ENCODE results near the gene CAMKV. TPM values are rescaled to one million over a fixed set of nuclear protein-coding genes. Genes with fewer than 3 reads are reported as not detected.

Gene CAMKV
- polyA plus RNA-seq, 1 of the 3 experiments (the other 2 are of a cell fraction): 0.53 TPM

GRCh38 chr3:49882166-49882565 is 12.5 kb upstream of the CAMKV start:
- Histone ChIP-seq H3K4me2 (no peak overlapping the region), H3K4me1 (ENCODE audit: control insufficient read depth in 1 of 2, insufficient read depth in 2 of 2, low read depth in 1 of 2, low read length in 1 of 2) (no peaks in the 10 kb centered on the region), H3K79me2 (ENCODE audit: insufficient read depth) (no peaks in the 10 kb centered on the region), H3K36me3 (replicated peaks in 1 of 2; ENCODE audit: control insufficient read depth in 1 of 2, insufficient read depth in 2 of 2, low read length in 1 of 2) (no peaks in the 10 kb centered on the region), H2AFZ (ENCODE audit: low read depth) (no peak overlapping the region), H3K9ac (no peak overlapping the region), H3K4me3 (ENCODE audit: low read depth in 2 of 2, low read length in 1 of 2) (no peak overlapping the region), H3K9me3 (no peaks in the 10 kb centered on the region), H3K27me3 (ENCODE audit: insufficient read depth) (no peaks in the 10 kb centered on the region), H3K9me2 (no peaks in the 10 kb centered on the region), H3K27ac (ENCODE audit: low read depth in 2 of 2, low read length in 1 of 2) (no peak overlapping the region), H4K20me1 (ENCODE audit: insufficient read depth) (no peaks in the 10 kb centered on the region), H3F3A (replicated peaks; ENCODE audit: insufficient read depth) (no peaks in the 10 kb centered on the region)
- ChIA-PET POLR2A (no interaction called here), CTCF (interaction anchor here (0.6 to 2.0 kb wide), 7 partner anchors 9 to 343 kb away, joined by 3 to 6 read pairs (median 4); partner anchors contain the start of gene CAMKV)
- no peak for TF ChIP-seq MAX (IDR thresholded peaks at IDR 0.05; ENCODE audit: low read depth)
- TF ChIP-seq GABPA (IDR thresholded peaks at IDR 0.05; ENCODE audit: low read depth): no peak
- TF ChIP-seq SMC3 (IDR thresholded peaks at IDR 0.05; ENCODE audit: low read depth, low read length): no peak
- TF ChIP-seq FOSL2 (IDR thresholded peaks at IDR 0.05; ENCODE audit: borderline replicate concordance, low read depth): no peak
- TF ChIP-seq CHD2 (IDR thresholded peaks at IDR 0.05; ENCODE audit: low read length, partially characterized antibody): no peak
- no peak for TF ChIP-seq POLR2AphosphoS5 (IDR thresholded peaks at IDR 0.05; ENCODE audit: low read depth, low read length)
- TF ChIP-seq USF1 (IDR thresholded peaks at IDR 0.05; ENCODE audit: borderline replicate concordance, low read depth): no peak
- WGBS (ENCODE audit: low lambda C conversion rate): 38% methylated on average over 3 of the region's 6 CpGs
- DNase-seq: no peak

GRCh38 chr3:49880581-49881315 is 11.0 kb upstream of the CAMKV start:
- no peak overlapping the region for H3K9ac ChIP-seq
- no peaks in the 10 kb centered on the region; the same call in 1 of the 2 replicates for H3K27me3 ChIP-seq (ENCODE audit: insufficient read depth)
- H2AFZ ChIP-seq (ENCODE audit: low read depth): no peak overlapping the region
- H3K4me1 ChIP-seq (ENCODE audit: control insufficient read depth in 1 of 2, insufficient read depth in 2 of 2, low read depth in 1 of 2, low read length in 1 of 2): no peaks in the 10 kb centered on the region
- H3F3A ChIP-seq (replicated peaks; ENCODE audit: insufficient read depth): no peaks in the 10 kb centered on the region
- H4K20me1 ChIP-seq (ENCODE audit: insufficient read depth): no peaks in the 10 kb centered on the region
- ChIA-PET POLR2A (interaction anchor here (0.6 to 1.2 kb wide), 2 partner anchors 56 to 59 kb away, joined by 3 to 4 read pairs; partner anchors contain the start of gene RBM6), CTCF (interaction anchor here (1.3 to 2.0 kb wide), 3 partner anchors 10 to 42 kb away, joined by 4 to 6 read pairs (median 5); partner anchors contain the start of gene CAMKV)
- H3K9me2 ChIP-seq: no peaks in the 10 kb centered on the region
- H3K4me3 ChIP-seq (ENCODE audit: low read depth in 2 of 2, low read length in 1 of 2): no peak overlapping the region
- no peaks in the 10 kb centered on the region for H3K9me3 ChIP-seq
- WGBS (ENCODE audit: low lambda C conversion rate): 43% methylated on average over 5 of the region's 6 CpGs
- H3K36me3 ChIP-seq (replicated peaks in 1 of 2; ENCODE audit: control insufficient read depth in 1 of 2, insufficient read depth in 2 of 2, low read length in 1 of 2): no peaks in the 10 kb centered on the region
- TF ChIP-seq GABPA (IDR thresholded peaks at IDR 0.05; ENCODE audit: low read depth) (no peak), JUND (IDR thresholded peaks at IDR 0.05) (no peak), USF1 (IDR thresholded peaks at IDR 0.05; ENCODE audit: borderline replicate concordance, low read depth) (no peak), EZH2phosphoT487 (IDR thresholded peaks at IDR 0.05; ENCODE audit: borderline replicate concordance, low read depth) (no peak), SMC3 (IDR thresholded peaks at IDR 0.05; ENCODE audit: low read depth, low read length) (no peak), PBX3 (IDR thresholded peaks at IDR 0.05) (no peak), FOXJ3 (CRISPR knock-in tag; IDR thresholded peaks at IDR 0.05) (no peak), MEF2A (IDR thresholded peaks at IDR 0.05; ENCODE audit: borderline replicate concordance, low read depth) (no peak), POLR2AphosphoS5 (IDR thresholded peaks at IDR 0.05; ENCODE audit: low read depth, low read length) (no peak), RCOR1 (IDR thresholded peaks at IDR 0.05; ENCODE audit: low read length) (no peak), NFIC (IDR thresholded peaks at IDR 0.05; ENCODE audit: borderline replicate concordance) (no peak), TEAD4 (IDR thresholded peaks at IDR 0.05; ENCODE audit: borderline replicate concordance, insufficient read depth) (no peak), YY1 (IDR thresholded peaks at IDR 0.05; ENCODE audit: low read depth) (no peak), NRF1 (IDR thresholded peaks at IDR 0.05; ENCODE audit: low read depth, low read length) (no peak), GATA2 (CRISPR knock-in tag; IDR thresholded peaks at IDR 0.05) (no peak), RFX5 (IDR thresholded peaks at IDR 0.05; ENCODE audit: low read length) (no peak), TCF12 (IDR thresholded peaks at IDR 0.05) (no peak), CTCF (IDR thresholded peaks at IDR 0.05) (no peak), USF2 (IDR thresholded peaks at IDR 0.05; ENCODE audit: borderline replicate concordance, low read depth, low read length) (no peak), ELF1 (IDR thresholded peaks at IDR 0.05) (no peak)
- no peak overlapping the region for H3K4me2 ChIP-seq
- DNase-seq: no peak
- H3K27ac ChIP-seq (ENCODE audit: low read depth in 2 of 2, low read length in 1 of 2): no peak overlapping the region
- H3K79me2 ChIP-seq (ENCODE audit: insufficient read depth): no peaks in the 10 kb centered on the region
